NCI-H1930 (cell line): ENCODE measurements around the gene PIK3CG.
"Not testable (repeated sequence)": the region's sequence is repeated elsewhere in the genome, so short reads cannot be mapped to it uniquely, and the experiment has no call there.

ENCODE experiments used
- DNase-seq, 2 experiments: peaks; one replicate each; lab custom pipeline; 2025; lab: John Stamatoyannopoulos, UW

Gene PIK3CG

GRCh38 chr7:106887421-106887820 lies 22.3 kb downstream of the PIK3CG start:
- DNase-seq = no peak

DNA sequence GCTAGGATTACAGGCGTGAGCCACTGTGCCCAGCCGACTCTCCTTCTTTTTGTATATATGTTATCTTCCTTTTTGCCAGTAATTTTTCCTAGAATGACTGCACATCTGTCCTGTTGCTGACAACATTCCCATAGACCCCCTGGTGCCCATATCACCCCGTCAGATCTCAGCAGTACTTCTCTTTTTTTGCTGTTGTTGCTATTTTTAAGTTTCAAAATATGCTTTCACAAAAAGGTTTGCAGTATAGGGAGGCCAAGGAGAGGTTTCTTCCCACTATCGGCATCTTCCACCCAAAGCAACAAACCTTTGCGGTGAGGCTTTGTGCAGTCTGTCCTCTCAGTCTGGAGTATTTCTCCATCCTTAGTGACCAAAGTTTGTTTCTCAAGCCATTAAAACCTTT lies 23.1 kb downstream of the PIK3CG start:
- no peak for DNase-seq

GRCh38 chr7:106890952-106891351 lies 25.9 kb downstream of the PIK3CG start:
- no peak for DNase-seq

DNA sequence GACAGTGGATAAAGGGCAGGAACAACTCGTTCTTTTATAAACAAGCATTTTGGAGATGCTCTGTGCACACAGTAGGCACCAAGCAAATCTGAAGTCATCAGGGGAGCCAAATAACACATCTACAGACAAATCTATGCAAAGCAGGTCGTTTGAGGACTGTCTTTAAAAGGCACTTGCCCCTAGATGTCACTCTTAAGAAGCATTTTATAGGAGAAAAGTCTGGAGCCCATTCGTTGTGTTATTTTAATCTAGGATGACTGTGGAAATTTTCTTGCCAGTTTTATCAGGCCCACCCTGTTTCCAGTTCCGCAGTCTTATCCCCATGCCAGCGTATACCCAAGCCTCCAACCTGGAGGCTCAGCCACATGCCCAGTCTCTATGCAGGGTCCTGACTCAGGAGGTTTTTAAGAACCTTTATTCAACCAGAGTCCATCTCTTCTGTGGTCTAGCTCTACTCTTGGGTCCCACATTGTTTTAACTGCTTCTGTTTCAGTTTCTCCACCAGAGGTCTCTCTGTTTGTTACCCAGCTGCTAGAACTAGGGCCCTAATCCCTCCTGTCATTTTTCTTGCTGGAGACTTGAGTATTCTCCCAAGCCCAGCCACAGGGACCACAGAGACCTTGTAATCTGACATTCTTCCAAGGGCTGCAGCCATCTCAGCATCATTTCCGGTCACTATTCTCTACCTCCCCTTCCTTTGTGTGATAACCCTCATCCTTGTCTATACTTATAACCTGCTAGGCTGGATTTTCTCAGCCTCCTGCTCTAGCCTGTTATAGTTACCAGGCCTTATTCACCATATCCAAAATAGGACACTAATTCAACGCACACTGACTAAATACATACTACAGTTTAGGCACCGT lies 26.7 kb downstream of the PIK3CG start:
- DNase-seq = no peak

- DNase-seq = no peak
Measured at GRCh38 chr7:106893591-106893990, 28.5 kb downstream of the PIK3CG start.

DNA sequence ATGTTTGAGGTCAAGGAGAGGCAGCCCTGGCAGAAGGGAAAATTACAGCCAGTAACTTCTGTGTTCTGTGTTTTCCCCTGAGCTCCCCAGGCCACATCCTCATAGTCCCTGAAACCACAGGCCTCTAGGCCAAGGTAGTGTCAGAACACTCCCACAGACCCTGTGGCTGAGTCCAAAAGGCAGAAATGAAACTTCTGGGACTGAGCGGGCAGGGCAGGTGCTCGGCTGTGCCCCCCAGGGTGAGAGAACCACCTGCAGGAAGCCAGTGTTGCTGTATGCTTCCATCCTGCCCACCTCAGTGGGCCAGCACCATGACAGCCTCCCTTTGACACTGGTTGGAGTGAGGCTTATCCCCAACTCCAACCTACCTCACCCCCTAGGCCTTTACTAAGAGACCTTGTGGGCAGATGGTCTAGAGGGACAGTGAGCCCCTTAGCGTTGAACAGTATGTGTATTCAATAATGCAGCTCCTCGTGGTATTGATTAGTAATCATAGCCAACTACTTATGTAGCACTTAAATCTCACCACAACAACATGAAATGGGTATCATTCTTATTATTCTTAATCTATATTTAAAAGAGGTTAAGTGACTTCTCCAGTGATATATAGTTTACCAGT lies 30.3 kb downstream of the PIK3CG start:
- DNase-seq = no peak

DNA sequence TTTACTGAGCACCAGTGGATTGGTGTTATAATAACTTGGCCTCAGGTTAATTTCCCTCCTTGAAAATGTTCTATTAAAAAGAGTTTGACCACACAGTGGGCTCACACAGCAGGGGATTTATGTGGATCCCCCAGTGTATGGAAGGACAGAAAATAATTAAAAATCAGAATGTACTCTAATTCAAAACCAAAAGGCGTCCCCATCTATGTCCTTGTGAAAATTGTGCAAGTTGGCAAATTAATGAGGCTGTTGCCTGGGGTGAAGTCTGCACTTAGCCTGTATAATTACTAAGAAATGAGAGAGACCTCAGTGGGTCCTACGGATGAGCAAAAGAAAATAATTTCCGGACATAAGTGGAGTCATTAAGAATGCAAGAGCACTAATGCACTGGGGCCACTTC lies 31.1 kb downstream of the PIK3CG start:
- DNase-seq = no peak

DNA sequence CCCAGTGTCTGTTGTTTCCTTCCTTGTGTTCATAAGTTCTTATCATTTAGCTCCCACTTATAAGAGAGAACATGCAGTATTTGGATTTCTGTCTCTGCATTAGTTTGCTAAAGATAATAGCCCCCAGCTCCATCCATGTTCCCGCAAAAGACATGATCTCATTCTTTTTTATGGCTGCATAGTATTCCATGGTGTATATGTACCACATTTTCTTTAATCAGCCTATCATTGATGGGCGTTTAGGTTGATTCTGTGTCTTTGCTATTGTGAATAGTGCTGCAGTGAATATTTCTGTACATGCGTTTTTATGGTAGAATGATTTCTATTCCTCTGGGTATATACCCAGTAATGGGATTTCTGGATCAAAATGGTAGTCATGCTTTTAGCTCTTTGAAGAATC lies 32.5 kb downstream of the PIK3CG start:
- DNase-seq = not testable (repeated sequence)

GRCh38 chr7:106898967-106899366 lies 33.9 kb downstream of the PIK3CG start:
- DNase-seq = not testable (repeated sequence)

- no peak for DNase-seq
Measured at GRCh38 chr7:106901828-106902441, 36.9 kb downstream of the PIK3CG start.

DNA sequence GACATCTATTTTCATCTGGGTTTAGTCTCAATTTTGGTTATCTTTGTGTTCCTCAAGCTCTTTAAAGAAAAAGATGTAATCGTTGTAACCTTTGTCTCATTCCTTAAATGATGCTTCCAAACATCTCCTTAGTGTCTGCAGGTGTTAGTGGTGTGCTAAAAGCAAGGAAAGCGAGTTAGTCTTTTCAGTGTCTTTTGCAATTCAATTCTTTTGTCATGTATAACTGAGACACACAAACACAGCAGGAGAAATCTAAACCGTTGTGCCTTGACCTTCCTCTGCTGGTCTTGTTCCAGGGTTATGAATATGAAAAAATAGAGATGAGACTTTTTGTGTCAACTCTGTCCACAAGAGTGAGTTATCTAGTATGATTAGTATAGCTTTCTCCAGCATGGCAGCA lies 40.7 kb downstream of the PIK3CG start:
- DNase-seq = no peak

DNA sequence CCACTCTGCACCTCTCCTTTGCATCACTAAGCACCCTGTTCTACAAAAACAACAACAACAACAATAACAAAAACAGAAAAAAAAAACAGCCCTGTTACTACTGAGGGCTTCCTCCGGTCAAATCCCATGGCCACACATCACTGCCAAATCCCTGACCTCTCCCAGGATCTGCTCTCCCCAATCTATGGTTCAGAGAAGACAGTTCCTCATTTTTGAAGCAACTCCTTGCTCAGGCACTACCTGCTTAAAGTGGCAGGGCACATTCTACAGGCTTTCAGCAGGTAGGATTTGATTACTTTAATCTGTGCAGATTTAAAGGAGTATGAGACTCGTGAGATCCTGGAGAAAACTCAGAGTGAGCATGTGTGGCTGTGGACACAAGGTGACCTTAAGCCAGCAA lies 46.9 kb downstream of the PIK3CG start:
- DNase-seq = no peak

DNA sequence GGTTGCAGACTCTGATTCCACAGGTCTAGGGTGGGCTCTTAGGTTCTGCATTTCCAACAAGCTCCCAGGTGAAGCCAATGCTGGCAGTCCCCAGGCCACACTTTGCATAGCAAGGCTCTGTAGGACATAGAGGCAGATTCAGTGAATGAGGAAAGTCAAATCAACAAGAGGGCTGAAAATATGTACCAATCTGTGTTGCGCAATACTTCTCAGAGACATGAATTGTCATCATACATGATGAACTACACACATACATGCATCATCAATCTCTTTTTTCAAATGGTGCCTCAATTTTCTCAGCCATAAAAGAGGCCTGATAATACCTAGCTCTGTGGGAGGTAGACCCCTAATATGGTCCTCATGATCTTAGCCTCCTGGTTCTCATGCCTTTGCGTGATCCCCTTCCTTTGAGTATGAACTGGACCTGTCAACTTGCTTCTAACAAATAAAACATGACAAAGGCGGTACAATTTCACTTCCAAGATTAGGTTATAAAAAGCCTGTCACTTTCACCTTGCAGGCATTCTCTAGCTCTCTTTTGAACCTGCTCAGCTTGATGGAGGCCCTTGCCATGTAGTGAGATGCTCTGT lies 49.0 kb downstream of the PIK3CG start:
- no peak for DNase-seq

DNA sequence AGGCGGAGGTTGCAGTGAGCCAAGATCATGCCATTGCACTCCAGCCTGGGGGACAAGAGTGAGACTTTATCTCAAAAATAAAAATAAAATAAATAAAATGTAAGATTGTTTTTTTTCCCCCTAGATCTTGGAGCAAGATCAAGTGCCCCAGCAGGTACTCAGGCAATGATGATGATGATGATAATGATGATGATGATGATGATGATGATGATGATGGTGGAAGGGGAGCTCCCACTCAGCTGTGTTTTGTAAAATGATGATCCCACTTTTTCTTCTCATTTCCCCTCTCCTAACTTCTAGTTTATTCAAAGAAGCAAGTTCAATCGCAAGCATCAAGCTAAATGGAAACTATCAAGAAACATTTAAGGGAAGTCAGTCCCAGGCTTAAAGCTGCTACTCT lies 50.3 kb downstream of the PIK3CG start:
- no peak for DNase-seq

DNA sequence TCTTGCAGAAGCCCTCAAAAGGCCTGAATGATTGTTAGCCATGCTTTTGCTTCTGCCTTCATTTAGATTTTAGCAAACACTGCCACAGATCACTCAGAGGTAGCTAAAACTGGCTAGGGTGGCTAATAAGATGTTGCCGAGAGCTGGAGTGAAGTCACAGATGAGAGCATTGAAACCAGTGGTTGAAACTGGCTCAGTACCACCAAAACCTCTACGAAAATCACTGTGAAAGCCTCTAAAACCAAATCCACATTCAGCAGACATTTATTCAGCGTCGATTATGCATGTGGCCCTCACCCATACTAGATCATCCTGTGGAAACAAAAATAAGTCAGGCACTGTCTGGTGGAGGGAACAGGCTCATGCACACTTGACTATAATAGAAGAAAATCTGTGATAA lies 50.8 kb downstream of the PIK3CG start:
- no peak for DNase-seq

DNA sequence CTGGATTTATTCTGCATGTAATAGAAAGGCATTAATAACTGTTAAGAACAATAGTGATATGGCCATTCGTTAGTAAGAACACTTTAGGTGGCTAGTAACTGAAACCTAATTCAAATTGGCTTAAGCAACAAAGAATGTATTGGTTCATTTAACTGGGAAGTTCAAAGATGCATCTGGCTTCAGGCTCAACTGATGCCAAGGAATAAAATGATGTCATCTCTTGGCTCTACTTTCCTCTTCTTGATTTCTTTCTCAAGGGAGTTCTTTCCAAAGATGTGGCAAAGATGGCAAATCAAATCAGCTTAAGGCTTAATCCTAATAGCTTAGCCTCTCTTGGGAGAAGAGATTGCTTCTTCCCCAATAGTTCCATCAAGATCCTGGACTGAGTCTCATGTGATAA lies 51.6 kb downstream of the PIK3CG start:
- DNase-seq = no peak

DNA sequence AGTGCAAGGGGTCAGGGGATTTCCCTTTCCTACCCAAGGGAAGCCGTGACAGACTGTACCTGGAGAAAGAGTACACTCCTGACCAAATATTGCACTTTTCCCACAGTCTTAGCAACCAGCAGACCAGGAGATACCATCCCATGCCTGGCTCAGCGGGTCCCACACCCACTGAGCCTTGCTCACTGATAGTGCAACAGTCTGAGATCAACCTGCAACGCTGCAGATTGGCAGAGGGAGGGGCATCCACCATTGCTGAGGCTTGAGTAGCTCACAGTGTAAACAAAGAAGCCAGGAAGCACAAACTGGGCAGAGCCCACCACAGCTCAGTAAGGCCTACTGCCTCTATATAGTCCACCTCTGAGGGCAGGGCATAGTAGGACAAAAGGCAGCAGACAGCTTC lies 53.9 kb downstream of the PIK3CG start:
- DNase-seq = no peak

DNA sequence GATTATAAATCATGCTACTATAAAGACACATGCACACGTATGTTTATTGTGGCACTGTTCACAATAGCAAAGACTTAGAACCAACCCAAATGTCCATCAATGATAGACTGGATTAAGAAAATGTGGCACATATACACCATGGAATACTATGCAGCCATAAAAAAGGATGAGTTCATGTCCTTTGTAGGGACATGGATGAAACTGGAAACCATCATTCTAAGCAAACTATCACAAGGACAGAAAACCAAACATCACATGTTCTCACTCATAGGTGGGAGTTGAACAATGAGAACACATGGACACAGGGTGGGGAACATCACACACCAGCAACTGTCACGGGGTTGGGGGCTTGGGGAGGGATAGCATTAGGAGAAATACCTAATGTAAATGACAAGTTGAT lies 59.4 kb downstream of the PIK3CG start:
- not testable (repeated sequence) for DNase-seq

- DNase-seq = no peak
Measured at GRCh38 chr7:106926892-106927291, 61.8 kb downstream of the PIK3CG start.

DNA sequence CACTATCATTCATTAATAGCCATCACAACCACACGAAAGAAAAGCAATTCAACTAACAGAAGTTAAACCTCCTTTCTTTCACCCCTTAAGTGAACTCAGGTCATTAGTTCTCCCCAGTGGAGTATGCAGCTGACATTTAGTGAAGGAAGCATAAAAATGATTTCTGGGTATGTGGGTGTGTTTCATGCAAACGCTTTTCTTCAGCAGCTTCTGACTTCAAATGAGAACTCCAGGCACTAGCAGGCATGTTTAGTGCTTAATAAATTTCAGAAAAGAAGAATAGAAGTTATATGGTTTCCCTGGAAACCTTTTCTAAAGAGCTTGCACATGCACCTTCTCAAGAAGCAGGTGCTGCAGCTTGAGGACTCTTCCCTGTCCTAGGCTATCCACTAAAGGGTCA lies 62.5 kb downstream of the PIK3CG start:
- no peak for DNase-seq

GRCh38 chr7:106929616-106930015 lies 64.5 kb downstream of the PIK3CG start:
- DNase-seq = not testable (repeated sequence)

- DNase-seq = no peak
Measured at GRCh38 chr7:106936236-106936635, 71.2 kb downstream of the PIK3CG start.

- DNase-seq = not testable (repeated sequence)
Measured at GRCh38 chr7:106938122-106938521, 73.0 kb downstream of the PIK3CG start.
